OCI-LY7 (cell line): Measurements from ENCODE around the gene OR2T27. TPM values are rescaled to one million over a fixed set of nuclear protein-coding genes. Genes with fewer than 3 reads are reported as not detected.
"Not testable (repeated sequence)": the region's sequence is repeated elsewhere in the genome, so short reads cannot be mapped to it uniquely, and the experiment has no call there.

Experiments
- BruUV-seq: library from RNA; stranded (reverse); fragments of 400-500 nt; replicated peaks from 2 replicates; lab custom pipeline; 2021; lab: Mats Ljungman, UMichigan
- CTCF ChIA-PET: fragments of 300-600 bp; sonication (Branson Sonifier 250); formaldehyde crosslinking; loops from one replicate; lab custom pipeline; 2022; ENCODE audit warnings: antibody characterized with exemption; ENCODE audit not compliant: unreplicated experiment; lab: Charles Lee
- POLR2A ChIA-PET: fragments of 300-600 bp; sonication (Branson Sonifier 250); formaldehyde crosslinking; loops from one replicate; lab custom pipeline; 2022; ENCODE audit warnings: antibody characterized with exemption; lab: Charles Lee
- DNase-seq: peaks from one replicate; pipeline ENCODE4 v3.0.0-alpha.2; 2015; ENCODE audit warnings: low spot score
- H2AFZ ChIP-seq: fragments of 200-600 bp; sonication (generic), shearing (Covaris generic); 2 replicates; pipeline ENCODE4 v1.6.1; 2014; ENCODE audit warnings: mild to moderate bottlenecking, antibody characterized with exemption, low read length, moderate library complexity
- H3K27ac ChIP-seq: fragments of 200-600 bp; sonication (generic); 2 replicates; pipeline ENCODE4 v1.5.1; 2014; ENCODE audit warnings: mixed run types, low read depth, mild to moderate bottlenecking, moderate library complexity, low read length, inconsistent platforms; ENCODE audit not compliant: poor library complexity, severe bottlenecking
- H3K36me3 ChIP-seq: fragments of 200-600 bp; sonication (generic); 2 replicates; pipeline ENCODE4 v1.6.1; 2014; ENCODE audit warnings: mild to moderate bottlenecking, antibody characterized with exemption, low read length, moderate library complexity, mixed read lengths; ENCODE audit not compliant: insufficient read depth
- H3K4me1 ChIP-seq: fragments of 200-600 bp; sonication (generic); 2 replicates; pipeline ENCODE4 v1.5.1; 2014; ENCODE audit warnings: mild to moderate bottlenecking, low read length; ENCODE audit not compliant: insufficient read depth, poor library complexity, severe bottlenecking
- H3K4me2 ChIP-seq: fragments of 200-600 bp; sonication (generic); 2 replicates; pipeline ENCODE4 v1.6.1; 2014; ENCODE audit warnings: mild to moderate bottlenecking, low read length
- H3K4me3 ChIP-seq: fragments of 200-600 bp; sonication (generic); 2 replicates; pipeline ENCODE4 v1.5.1; 2014; ENCODE audit warnings: mild to moderate bottlenecking, low read depth, low read length; ENCODE audit not compliant: poor library complexity, severe bottlenecking
- H3K79me2 ChIP-seq: fragments of 200-600 bp; sonication (generic); 2 replicates; pipeline ENCODE4 v1.6.1; 2016; ENCODE audit warnings: low read depth, mild to moderate bottlenecking, low read length, moderate library complexity, mixed read lengths; ENCODE audit not compliant: insufficient read depth
- H3K9me2 ChIP-seq: fragments of 200-600 bp; sonication (generic); 2 replicates; pipeline ENCODE4 v1.6.1; 2016; ENCODE audit warnings: mild to moderate bottlenecking, low read length, mixed read lengths; ENCODE audit not compliant: insufficient read depth
- H3K9me3 ChIP-seq: fragments of 200-600 bp; sonication (generic); 2 replicates; pipeline ENCODE4 v1.6.1; 2014; ENCODE audit warnings: mild to moderate bottlenecking, mixed run types, low read length, mixed read lengths
- H4K20me1 ChIP-seq: fragments of 200-600 bp; sonication (generic); 2 replicates; pipeline ENCODE4 v1.6.1; 2014; ENCODE audit warnings: mild to moderate bottlenecking, antibody characterized with exemption, low read length, moderate library complexity, mixed read lengths; ENCODE audit not compliant: insufficient read depth
- EZH2phosphoT487 ChIP-seq: fragments of 200-600 bp; sonication (generic); IDR thresholded peaks from 2 replicates; pipeline ENCODE4 v1.6.1; 2018; ENCODE audit warnings: low read depth, borderline replicate concordance, mild to moderate bottlenecking, mixed run types, antibody characterized with exemption, low read length, moderate library complexity, mixed read lengths
- intact Hi-C: fragments of 100-400 bp; cut with micrococcal nuclease; formaldehyde crosslinking; loops from one replicate; pipeline ENCODE4 v1.10.0; 2022; ENCODE audit not compliant: unreplicated experiment
- total RNA-seq, 2 experiments: library from RNA; depleted of rRNA in 1 of 2; stranded (reverse); fragments of >200 nt in 1 of 2; shearing (Covaris generic) in 1 of 2; gene quantifications; 2 replicates each; pipeline ENCODE4 v1.2.3, GENCODE V29; 2014 to 2022
- TF ChIP-seq, protein P1 (sequence below): fragments of 200-600 bp; sonication (generic); conservative IDR thresholded peaks from 2 replicates; pipeline ENCODE4 v1.5.1; 2014; ENCODE audit warnings: mild to moderate bottlenecking, antibody characterized with exemption, low read length, moderate library complexity, mixed read lengths

The OR2T27 gene
- total RNA-seq, 2 experiments from 2014 or later, result not detected

DNA sequence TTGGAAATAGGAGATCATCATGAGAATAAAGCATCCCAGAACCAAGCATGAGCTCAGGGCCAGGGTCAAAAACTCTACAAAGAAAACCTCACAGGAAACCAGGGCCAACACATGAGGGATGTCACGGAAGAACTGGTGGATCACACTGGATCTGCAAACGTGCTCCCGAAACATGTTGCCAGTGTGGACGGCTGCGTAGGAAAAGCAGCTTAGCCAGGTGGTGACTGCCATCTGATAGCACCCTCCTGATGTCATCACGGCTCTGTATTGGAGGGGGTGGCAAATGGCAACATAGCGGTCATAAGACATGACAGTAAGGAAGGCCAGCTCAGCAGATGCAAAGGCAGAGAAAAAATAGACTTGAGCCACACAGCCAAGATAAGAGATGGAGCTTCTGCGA, 26.3 kb upstream of the OR2T27 start:
- CTCF ChIA-PET, result no interaction called here
- Histone ChIP-seq H3K9me2 (no peaks in the 10 kb centered on the region), H3K4me3 (no peak overlapping the region), H3K27ac (no peak overlapping the region), H3K4me1 (no peaks in the 10 kb centered on the region), H3K79me2 (no peaks in the 10 kb centered on the region), H3K4me2 (no peak overlapping the region), H2AFZ (no peak overlapping the region), H4K20me1 (no peaks in the 10 kb centered on the region), H3K9me3 (no peaks in the 10 kb centered on the region), H3K36me3 (no peaks in the 10 kb centered on the region)
- DNase-seq, result no peak
- TF ChIP-seq EZH2phosphoT487, result no peak
- TF ChIP-seq, protein P1, sequence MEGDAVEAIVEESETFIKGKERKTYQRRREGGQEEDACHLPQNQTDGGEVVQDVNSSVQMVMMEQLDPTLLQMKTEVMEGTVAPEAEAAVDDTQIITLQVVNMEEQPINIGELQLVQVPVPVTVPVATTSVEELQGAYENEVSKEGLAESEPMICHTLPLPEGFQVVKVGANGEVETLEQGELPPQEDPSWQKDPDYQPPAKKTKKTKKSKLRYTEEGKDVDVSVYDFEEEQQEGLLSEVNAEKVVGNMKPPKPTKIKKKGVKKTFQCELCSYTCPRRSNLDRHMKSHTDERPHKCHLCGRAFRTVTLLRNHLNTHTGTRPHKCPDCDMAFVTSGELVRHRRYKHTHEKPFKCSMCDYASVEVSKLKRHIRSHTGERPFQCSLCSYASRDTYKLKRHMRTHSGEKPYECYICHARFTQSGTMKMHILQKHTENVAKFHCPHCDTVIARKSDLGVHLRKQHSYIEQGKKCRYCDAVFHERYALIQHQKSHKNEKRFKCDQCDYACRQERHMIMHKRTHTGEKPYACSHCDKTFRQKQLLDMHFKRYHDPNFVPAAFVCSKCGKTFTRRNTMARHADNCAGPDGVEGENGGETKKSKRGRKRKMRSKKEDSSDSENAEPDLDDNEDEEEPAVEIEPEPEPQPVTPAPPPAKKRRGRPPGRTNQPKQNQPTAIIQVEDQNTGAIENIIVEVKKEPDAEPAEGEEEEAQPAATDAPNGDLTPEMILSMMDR, result no peak
- BruUV-seq, result no TSS peak
- intact Hi-C loops, result loop anchor here (10.0 kb wide), 1 partner anchor 63 kb away; no protein-coding TSS in a partner anchor
- POLR2A ChIA-PET, result no interaction called here

DNA sequence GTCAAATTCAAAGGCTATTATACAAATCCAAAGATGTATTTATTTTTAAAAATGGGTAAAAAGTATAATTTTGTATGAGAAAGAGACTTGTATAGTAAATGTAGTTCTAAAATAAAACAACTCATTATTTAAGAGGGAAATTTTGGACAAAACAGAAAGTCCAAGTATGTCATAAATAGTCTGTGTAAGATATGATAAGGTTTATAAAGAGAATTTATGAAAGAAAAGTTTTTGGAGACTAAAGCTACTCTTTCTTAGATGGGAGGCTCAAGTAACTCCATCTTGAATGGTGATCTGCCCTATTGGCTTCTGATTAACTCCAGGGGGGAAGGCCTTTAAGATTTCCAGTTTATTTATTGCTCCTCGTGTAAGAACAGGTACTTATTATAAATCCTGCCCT, 14.7 kb upstream of the OR2T27 start:
- H3K9me3 ChIP-seq, result no peaks in the 10 kb centered on the region; the same call in 1 of the 2 replicates
- DNase-seq, result peak; percentile 15
- POLR2A ChIA-PET, result interaction anchor here (0.7 kb wide), 1 partner anchor 107 kb away, joined by 3 read pairs; no protein-coding TSS in a partner anchor

DNA sequence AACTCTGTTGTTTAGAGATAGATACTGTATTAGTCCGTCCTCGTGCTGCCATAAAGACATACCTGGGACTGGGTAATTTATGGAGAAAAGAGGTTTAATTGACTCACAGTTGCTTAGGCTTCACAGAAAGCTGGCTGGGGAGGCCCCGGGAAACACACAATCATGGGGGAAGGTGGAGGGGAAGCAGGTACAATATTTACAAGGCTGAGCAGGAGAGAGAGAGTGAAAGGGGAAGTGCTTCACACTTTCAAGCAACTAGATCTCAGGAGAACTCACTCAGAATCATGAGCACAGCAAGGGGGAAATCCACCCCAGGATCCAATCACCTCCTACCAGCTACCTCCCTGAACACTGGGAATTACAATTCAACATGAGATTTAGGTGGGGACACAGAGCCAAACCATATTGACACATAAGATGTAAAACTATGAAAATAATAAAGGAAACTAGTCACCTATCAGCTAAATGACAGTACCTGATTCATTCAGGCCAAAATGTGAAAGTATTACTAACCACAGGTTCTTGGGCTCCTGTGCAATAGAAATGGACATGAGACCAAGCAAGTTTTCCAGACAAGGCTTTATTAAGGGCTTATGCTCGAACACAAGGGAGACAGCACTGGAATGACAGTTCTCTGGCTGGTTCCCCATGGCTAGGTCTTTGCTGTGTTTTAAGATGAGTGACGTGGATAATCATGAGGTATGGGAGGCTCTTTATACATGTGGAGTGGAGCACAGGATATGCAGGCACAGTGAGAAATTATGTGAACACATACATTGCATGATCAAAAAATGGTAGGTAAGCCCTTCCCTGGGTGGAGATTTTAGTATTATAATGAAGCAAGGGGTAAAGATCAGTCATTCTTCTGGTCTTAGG, 8.4 kb upstream of the OR2T27 start:
- CTCF ChIA-PET, intact Hi-C loops, H2AFZ ChIP-seq, H3K9me3 ChIP-seq, H3K4me1 ChIP-seq, H3K4me3 ChIP-seq, BruUV-seq, H3K9me2 ChIP-seq, H3K36me3 ChIP-seq, DNase-seq, H3K27ac ChIP-seq, H3K79me2 ChIP-seq, H3K4me2 ChIP-seq, H4K20me1 ChIP-seq: not testable (repeated sequence)
- POLR2A ChIA-PET, result interaction anchor here (0.6 kb wide), 1 partner anchor 76 kb away, joined by 3 read pairs; no protein-coding TSS in a partner anchor

More for the DNA sequence above, 14.7 kb upstream of the OR2T27 start:
- H3K79me2 ChIP-seq, result no peaks in the 10 kb centered on the region
- H3K9me2 ChIP-seq, result no peaks in the 10 kb centered on the region
- H4K20me1 ChIP-seq, result no peaks in the 10 kb centered on the region
- H3K27ac ChIP-seq, result no peak overlapping the region
- no peaks in the 10 kb centered on the region for H3K36me3 ChIP-seq
- no peak overlapping the region for H3K4me2 ChIP-seq
- H3K4me3 ChIP-seq, result no peak overlapping the region
- TF ChIP-seq EZH2phosphoT487, result no peak
- TF ChIP-seq, protein P1, result no peak
- no TSS peak for BruUV-seq
- intact Hi-C loops, result loop anchor here (10.0 kb wide), 1 partner anchor 55 kb away; no protein-coding TSS in a partner anchor
- H3K4me1 ChIP-seq, result no peaks in the 10 kb centered on the region
- CTCF ChIA-PET, result no interaction called here
- no peak overlapping the region for H2AFZ ChIP-seq

DNA sequence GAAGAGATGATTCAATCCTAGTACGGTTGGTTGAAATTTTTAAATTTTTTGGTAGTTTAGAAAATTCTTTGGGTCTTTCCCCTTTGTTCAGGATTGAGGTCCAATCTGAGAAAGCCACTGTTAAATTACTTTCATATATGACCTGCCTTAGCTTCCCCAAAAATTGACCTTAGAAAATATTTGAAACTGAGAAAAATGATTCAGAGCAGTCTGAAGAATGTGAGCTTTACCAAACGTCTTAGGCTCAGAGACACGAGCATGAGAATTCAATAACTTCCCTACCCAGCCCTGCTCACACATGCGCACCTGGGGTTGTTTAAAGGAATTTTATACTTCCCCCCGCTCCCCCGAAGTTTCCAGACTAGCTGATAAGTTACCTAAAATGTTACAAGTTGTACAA, 1.5 kb upstream of the OR2T27 start:
- H3K27ac ChIP-seq, H3K4me2 ChIP-seq, H3K4me3 ChIP-seq, H3K79me2 ChIP-seq, CTCF ChIA-PET, intact Hi-C loops, DNase-seq, H3K4me1 ChIP-seq, H3K36me3 ChIP-seq, POLR2A ChIA-PET, H3K9me3 ChIP-seq, H4K20me1 ChIP-seq, H2AFZ ChIP-seq, BruUV-seq, H3K9me2 ChIP-seq: not testable (repeated sequence)
